Measurements from ENCODE around the gene HYCC1. TPM values are rescaled to one million over a fixed set of nuclear protein-coding genes. Genes with fewer than 3 reads are reported as not detected.
"Not testable (repeated sequence)": the region's sequence is repeated elsewhere in the genome, so short reads cannot be mapped to it uniquely, and the experiment has no call there.

The HYCC1 gene
- total RNA-seq: 37.5 TPM
- long read RNA-seq, full-length matches to known transcripts: 14 of 27 reads
- long read RNA-seq, partial matches to known transcripts: 0 of 27 reads
- long read RNA-seq, other reads (novel, unspliced or antisense): 13 of 27 reads

DNA sequence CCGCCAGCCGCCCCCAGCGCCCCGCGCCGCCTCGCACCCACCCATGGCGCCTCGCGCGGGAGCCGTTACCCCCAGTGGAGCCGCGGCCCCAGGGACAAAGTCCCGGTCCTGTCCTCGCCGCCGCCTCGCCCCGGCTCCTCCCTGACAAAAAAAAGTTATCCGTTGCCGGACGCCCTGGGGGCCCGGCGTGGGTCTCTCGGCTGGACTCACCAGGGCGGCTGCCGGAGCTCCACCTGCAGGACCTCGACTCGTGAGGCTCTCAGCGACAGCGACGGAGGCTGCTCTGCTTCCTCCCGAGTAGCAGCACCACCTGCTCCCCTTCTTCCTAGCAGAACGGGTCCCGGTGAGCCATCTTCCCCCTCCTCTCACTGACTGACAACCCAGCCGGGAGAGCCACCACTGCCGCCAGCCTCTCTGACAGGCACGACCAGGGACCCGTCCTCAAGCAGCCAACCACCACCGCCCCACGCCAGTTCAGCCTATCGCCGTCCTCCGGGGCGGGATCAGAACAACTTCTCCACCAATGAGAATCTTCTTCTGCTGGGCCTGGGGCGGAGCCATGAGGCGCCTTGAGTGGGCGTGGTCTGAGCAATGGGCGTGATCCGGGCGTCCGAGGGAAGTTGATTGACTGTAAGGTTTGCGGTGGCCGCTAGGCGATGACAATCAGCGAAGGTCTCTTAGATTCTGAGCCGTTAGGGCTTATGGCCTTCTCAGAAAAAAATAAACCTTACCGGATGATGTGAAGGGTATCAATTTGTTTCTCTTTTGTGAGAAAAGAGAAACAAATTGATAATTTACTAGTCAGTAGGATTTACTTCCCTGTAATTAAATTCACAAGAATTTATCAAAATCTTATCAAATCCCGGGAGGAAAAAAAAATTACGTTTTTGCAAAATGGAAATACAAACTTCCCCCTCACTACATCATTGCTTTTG is at the start of gene HYCC1:
TSS of gene HYCC1 (minus strand) at position 416 of the 935 bp plus-strand sequence. CDS start 23,019 bp downstream, outside the sequence.
- peak; percentile 100 for ATAC-seq

GRCh38 chr7:23062452-23062851 is 48.5 kb upstream of the HYCC1 start:
- Histone ChIP-seq H3K36me3 (no peaks in the 10 kb centered on the region), H3K9me3 (no peaks in the 10 kb centered on the region), H3K4me3 (no peak overlapping the region), H3K27ac (no peak overlapping the region), H3K27me3 (ENCODE audit: low read depth) (no peaks in the 10 kb centered on the region), H3K4me1 (no peaks in the 10 kb centered on the region)
- intact Hi-C loops (cut with DNase I): loop anchor here (10.0 kb wide), 1 partner anchor 508 kb away; no protein-coding TSS in a partner anchor
- TF ChIP-seq CTCF (IDR thresholded peaks at IDR 0.05): no peak
- no peak for DNase-seq
- ATAC-seq: no peak

More for the DNA sequence above, at the start of gene HYCC1:
- intact Hi-C loops (cut with DNase I): no loop called here
- peak; percentile 98 for DNase-seq
- H3K27me3 ChIP-seq (ENCODE audit: low read depth): no peaks in the 10 kb centered on the region
- peak within 1 kb of the TSS; percentile 88 for H3K27ac ChIP-seq
- peaks cover 44% of the 10 kb centered on the region for H3K4me1 ChIP-seq
- TF ChIP-seq CTCF (IDR thresholded peaks at IDR 0.05): peak; percentile 67
- H3K36me3 ChIP-seq: no peaks in the 10 kb centered on the region
- H3K9me3 ChIP-seq: no peaks in the 10 kb centered on the region
- H3K4me3 ChIP-seq: peak within 1 kb of the TSS; percentile 85

DNA sequence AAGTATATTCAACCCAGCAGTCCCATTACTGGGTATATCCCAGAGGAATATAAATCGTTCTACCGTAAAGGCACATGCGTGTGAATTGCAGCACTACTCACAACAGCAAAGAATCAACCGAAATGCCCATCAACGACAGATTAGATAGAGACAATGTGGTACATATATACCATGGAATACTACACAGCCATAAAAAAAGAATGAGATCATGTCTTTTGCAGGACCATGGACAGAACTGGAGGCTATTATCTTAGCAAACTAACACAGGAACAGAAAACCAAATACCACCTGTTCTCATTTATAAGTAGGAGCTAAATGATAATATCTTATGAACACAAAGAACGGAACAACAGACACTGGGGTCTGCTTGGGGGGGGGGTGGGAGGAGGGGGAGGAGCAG is 47.4 kb upstream of the HYCC1 start:
- TF ChIP-seq CTCF (IDR thresholded peaks at IDR 0.05): no peak
- Histone ChIP-seq H3K27ac (no peak overlapping the region), H3K9me3 (no peaks in the 10 kb centered on the region), H3K27me3 (ENCODE audit: low read depth) (no peaks in the 10 kb centered on the region), H3K4me3 (no peak overlapping the region), H3K36me3 (no peaks in the 10 kb centered on the region), H3K4me1 (no peaks in the 10 kb centered on the region)
- DNase-seq: no peak
- intact Hi-C loops (cut with DNase I): loop anchor here (10.0 kb wide), 1 partner anchor 507 kb away; no protein-coding TSS in a partner anchor
- ATAC-seq: no peak

DNA sequence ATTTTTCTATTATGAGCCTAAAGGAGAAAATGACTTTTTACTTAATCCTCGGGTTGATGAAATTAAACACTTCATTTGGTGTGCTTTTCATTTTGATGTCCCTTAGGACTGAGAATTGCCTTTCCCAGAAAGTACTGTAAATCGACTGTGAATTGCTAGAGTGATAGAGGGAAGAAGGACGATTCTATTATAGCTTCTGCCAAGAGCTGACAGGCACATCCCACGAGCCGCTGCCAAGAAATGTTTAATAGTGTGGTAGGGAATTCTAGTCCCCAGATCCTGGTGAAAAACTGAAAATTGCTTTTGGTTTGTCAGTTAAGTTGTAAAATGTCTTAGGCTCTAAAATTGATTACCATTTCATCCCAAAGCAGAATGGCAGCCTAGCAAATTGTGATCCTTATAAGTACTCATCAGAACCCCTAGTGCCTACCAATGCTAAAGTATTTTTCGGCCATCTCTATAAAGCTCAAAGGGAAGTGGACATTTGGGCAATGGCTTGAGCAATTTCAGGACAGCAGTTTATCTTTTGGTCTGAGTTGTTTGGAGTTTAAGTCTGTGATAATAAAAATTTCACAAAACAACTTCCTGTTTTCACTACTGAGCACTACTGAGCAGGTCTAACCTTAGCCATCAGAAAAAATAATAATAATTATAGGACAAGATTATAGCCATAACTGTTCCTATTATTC is 44.6 kb upstream of the HYCC1 start:
- H3K4me1 ChIP-seq: no peaks in the 10 kb centered on the region
- intact Hi-C loops (cut with DNase I): loop anchor here (10.0 kb wide), 1 partner anchor 204 kb away; no protein-coding TSS in a partner anchor
- no peak overlapping the region for H3K4me3 ChIP-seq
- TF ChIP-seq CTCF (IDR thresholded peaks at IDR 0.05): no peak
- ATAC-seq (no peak), DNase-seq (no peak)
- H3K36me3 ChIP-seq: no peaks in the 10 kb centered on the region
- no peaks in the 10 kb centered on the region for H3K27me3 ChIP-seq (ENCODE audit: low read depth)
- no peaks in the 10 kb centered on the region for H3K9me3 ChIP-seq
- no peak overlapping the region for H3K27ac ChIP-seq

GRCh38 chr7:23055582-23056178 is 41.8 kb upstream of the HYCC1 start:
- Histone ChIP-seq H3K4me3 (no peak overlapping the region), H3K27ac (no peak overlapping the region), H3K9me3 (no peaks in the 10 kb centered on the region), H3K4me1 (no peaks in the 10 kb centered on the region), H3K36me3 (no peaks in the 10 kb centered on the region), H3K27me3 (ENCODE audit: low read depth) (no peaks in the 10 kb centered on the region)
- peak; percentile 90 for TF ChIP-seq CTCF (IDR thresholded peaks at IDR 0.05)
- intact Hi-C loops (cut with DNase I): loop anchor here (10.0 kb wide), 1 partner anchor 201 kb away; no protein-coding TSS in a partner anchor
- ATAC-seq: peak; percentile 89 to 91
- no peak for DNase-seq

DNA sequence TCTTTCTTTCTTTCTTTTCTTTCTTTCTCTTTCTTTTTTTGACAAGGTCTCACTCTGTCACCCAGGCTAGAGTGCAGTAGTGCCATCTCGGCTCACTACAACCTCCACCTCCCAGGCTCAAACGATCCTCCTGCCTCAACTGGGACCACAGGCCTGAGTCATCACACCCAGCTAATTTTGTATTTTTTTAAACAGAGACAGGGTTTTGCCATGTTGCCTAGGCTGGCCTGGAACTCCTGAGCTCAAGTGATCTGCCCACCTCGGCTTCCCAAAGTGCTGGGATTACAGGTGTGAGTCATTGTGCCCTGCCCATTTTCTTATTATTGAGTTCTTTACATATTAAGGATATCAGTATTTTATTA is 37.2 kb upstream of the HYCC1 start:
- not testable (repeated sequence) for H3K9me3 ChIP-seq; H3K4me1 ChIP-seq; H3K4me3 ChIP-seq; DNase-seq; ATAC-seq; H3K36me3 ChIP-seq; H3K27me3 ChIP-seq (ENCODE audit: low read depth); H3K27ac ChIP-seq
- intact Hi-C loops (cut with DNase I): loop anchor here (10.0 kb wide), 1 partner anchor 196 kb away; no protein-coding TSS in a partner anchor

- H3K27me3 ChIP-seq (ENCODE audit: low read depth); intact Hi-C loops (cut with DNase I); DNase-seq; H3K4me3 ChIP-seq; H3K27ac ChIP-seq; H3K9me3 ChIP-seq; ATAC-seq; H3K4me1 ChIP-seq; H3K36me3 ChIP-seq: not testable (repeated sequence)
Observed at GRCh38 chr7:23046336-23046735, 32.4 kb upstream of the HYCC1 start.

- H3K27ac ChIP-seq; intact Hi-C loops (cut with DNase I); H3K4me3 ChIP-seq; H3K4me1 ChIP-seq; DNase-seq; H3K36me3 ChIP-seq; H3K9me3 ChIP-seq; ATAC-seq; H3K27me3 ChIP-seq (ENCODE audit: low read depth): not testable (repeated sequence)
Observed at GRCh38 chr7:23045086-23045485, 31.2 kb upstream of the HYCC1 start.

Measured in lower lobe of right lung (tissue), 2 donors.